Hematopoietic multipotent progenitor cell treated with erythropoietin and hydrocortisone succinate and interleukin-3 and kit ligand, for 17 days (in vitro differentiated cells): ENCODE results near the gene AIG1.
"Not testable (repeated sequence)": the region's sequence is repeated elsewhere in the genome, so short reads cannot be mapped to it uniquely, and the experiment has no call there.

Experiments used
- DNase-seq: peaks from one replicate; pipeline ENCODE4 v3.0.0-alpha.2; 2015; ENCODE audit warnings: low spot score

Gene AIG1

DNA sequence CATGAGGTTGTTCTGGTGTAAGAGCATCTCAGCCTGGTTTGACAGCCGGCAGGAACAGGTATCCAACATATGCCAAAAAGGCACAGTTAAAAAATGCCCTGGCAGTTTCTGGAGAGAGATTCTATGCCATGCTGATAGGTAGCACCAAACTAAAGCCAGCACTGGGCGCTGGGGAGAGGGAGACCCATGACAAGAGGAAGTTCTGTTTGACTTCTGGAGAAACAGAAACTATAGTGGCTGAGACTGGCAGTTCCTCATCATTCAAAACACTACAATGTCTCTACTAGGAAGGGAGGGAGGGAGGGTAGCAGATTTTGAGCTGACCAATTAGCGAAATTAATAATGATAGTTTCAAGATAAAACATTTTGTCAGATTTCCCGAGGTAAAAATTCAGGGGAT, 215.7 kb downstream of the AIG1 start:
- DNase-seq, result no peak

GRCh38 chr6:143279385-143279784, 218.7 kb downstream of the AIG1 start:
- DNase-seq, result no peak

GRCh38 chr6:143283887-143284645, 223.4 kb downstream of the AIG1 start:
- DNase-seq, result no peak

- no peak for DNase-seq
These were observed 225.6 kb downstream of the AIG1 start for GRCh38 chr6:143286251-143286795.

DNA sequence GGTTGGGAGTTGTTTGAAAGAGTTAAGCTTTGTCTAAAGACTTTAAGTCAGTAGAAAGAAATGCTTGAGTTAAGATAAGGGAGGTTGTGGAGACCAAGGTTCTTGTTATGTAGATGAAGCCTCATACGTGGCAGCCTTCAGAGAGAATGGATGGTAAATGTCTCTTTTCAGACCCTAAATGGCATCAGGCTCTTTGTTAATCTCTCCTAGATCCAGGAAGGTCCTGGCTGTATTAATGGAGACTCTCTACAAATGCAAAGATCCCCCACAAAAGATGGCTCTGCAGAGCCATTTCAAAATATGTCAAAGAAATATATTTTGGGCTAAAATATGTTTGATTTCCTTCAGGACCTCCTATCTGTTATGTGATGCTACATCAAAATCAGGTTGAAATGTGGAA, 228.2 kb downstream of the AIG1 start:
- DNase-seq, result no peak

DNA sequence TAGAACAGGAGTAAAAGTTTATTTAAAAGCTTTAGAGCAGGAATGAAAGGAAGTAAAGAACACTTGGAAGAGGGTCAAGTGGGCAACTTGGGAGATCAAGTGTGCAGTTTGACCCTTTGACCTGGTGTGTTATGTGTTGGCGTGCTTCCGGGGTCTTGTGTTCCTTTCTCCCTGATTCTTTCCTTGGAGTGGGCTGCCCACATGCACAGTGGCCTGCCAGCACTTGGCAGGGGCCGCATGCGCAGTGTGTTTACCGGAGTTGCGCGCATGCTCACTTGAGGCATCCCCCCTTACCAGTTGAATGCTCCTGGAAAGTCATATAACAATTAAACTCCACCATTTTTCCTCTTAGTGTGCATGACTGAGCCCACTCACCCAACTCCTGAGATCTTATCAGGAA, 229.5 kb downstream of the AIG1 start:
- no peak for DNase-seq

DNA sequence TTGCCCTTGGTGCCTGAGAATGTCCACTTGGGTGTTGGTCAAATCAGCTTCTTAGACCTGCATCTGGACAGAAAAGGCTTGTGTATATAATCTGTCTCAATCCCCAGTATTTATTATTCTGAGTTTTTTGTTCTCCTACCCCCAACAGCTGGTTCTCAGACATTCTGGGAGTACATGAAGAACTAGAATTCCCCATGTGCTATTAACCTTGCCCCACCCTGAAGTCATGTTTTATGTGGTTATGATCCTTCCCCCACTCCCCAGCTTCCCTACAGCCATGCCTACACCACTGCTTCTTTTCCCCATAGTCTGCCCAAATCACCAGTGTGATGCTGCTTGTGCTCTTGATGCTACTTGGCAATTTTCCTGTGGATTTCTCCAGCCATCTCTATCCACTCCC, 232.8 kb downstream of the AIG1 start:
- no peak for DNase-seq

DNA sequence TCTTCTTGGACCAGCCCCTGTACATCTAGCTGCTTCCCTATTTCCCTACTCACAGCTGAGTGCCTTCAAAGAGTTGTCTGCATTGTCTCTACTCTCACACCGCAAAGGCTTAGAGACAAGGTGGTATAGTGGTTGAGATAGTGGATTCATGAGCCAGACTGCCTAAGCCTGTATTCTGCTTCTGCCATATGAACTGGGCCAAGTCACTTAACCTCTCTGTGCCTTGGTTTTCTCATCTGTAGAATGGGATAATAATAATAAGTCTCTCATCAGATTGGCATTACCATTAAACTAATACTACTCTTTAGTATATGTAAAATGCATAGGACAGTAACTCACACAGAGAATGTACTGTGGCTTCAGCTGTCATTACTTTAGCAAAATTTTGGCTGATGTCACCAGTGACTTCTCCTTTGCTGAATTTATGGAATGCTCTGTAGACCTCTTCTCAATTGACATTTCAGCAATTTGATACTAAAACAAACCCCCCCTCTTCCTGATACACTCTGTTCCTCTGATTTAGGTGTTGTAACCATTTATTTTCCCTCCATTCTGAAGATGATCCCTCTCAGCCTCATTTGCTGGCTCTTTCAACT, 233.7 kb downstream of the AIG1 start:
- no peak for DNase-seq

DNA sequence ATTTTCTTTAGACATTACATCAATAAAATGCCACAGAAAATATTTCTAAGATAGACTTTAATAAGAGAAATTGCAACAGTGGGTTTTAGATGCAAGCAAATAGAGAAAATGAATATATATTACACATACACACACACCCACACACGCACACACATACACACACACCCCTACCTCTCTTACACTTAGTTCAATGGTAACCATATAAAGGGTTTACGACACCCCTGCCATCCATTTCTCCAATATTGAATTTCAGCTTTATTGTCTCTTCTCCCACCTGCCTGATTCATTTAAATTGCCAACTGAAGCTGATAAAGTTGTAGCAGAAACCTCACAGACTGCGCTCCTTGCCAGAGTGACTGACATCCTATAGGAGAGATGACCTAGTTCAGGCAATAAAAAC, 235.2 kb downstream of the AIG1 start:
- no peak for DNase-seq

GRCh38 chr6:143298071-143298470, 237.4 kb downstream of the AIG1 start:
- DNase-seq, result no peak

DNA sequence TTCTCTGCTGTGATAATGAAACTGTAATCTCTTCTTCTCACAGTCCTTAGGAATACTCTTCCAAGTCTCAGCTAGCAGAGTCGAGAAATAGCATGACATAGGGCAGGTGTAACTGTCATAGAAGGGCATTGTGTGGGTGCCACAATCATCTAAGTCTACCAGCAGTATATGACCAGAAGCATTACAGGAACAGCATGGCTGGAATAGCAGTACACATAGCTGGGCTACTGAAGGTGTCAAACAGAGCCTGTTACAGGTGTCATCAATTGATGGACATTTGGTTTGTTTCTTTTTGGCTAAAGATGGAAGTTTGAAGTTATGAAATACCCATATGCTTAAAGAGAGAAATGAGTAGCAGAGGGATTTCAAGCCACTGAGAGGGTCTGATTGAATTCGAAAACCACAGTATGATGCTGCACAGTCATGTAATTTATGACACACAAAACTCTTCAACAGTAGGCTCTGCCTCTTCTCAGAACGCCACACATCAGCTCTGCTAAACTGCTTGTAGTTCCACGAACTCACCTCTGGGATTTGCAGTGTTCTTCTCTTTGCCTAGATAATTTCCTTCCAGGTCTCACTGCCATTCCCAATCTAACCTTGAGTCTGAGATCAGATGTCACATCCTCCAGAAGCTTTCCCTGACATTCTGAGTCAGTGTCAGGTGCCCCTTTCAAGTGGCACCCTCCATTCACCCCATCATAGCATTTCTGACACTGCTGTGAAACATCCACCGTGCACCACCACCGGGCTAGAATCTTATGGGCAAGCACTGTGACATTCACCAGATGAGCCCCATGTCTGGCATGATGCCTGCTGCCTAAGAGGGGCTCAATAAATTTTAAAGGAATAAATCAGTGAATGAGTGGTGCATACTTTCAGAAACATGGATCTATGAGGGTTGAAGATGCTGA, 238.8 kb downstream of the AIG1 start:
- DNase-seq, result no peak

DNA sequence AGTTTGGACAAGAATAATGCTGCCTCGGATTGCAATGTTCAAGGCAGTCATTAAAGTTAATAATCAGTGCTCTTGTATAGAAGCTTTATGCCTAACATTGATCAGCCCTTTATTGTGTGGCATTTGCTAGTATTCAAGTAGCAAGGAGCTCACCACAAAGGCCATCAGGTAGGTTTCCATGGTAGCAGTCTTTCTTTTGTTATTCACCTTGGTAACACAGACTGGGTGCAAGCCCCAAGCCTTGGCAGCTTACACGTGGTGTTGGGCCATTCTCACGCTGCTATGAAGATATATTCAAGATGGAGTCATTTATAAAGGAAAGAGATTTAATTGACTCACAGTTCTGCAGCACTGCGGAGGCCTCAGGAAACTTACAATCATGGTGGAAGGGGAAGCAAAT, 240.5 kb downstream of the AIG1 start:
- DNase-seq, result no peak

GRCh38 chr6:143307760-143308159, 247.1 kb downstream of the AIG1 start:
- DNase-seq, result not testable (repeated sequence)

GRCh38 chr6:143313163-143313562, 252.5 kb downstream of the AIG1 start:
- DNase-seq, result no peak

DNA sequence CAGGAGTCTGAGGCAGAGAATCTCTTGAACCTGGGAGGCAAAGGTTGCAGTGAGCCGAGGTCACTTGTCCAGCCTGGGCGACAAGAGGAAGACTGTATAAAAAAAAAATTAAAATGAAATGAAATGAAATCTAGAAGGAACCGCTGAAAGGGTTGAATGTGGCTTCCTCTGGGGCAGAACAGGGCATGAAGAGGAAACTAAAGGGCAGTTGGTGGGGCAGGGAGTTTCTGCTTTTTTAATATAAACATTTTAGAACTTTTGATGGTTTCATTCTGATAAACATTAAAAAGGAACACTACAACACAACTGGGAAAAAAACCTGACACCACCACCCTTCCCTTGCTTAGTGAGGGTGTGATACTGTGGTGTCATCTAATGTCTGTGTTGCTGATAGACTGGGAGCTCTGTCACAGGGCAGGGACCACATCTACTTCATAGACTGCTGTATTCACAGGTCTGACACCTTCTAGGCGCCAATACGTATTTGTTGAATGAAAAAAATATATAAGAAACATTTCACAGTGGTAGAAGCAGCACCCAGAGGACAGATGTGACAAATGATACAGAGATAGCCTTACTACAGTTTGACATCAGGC, 260.9 kb downstream of the AIG1 start:
- DNase-seq, result no peak

GRCh38 chr6:143322386-143322785, 261.7 kb downstream of the AIG1 start:
- DNase-seq, result no peak

GRCh38 chr6:143323729-143324470, 263.2 kb downstream of the AIG1 start:
- DNase-seq, result no peak

DNA sequence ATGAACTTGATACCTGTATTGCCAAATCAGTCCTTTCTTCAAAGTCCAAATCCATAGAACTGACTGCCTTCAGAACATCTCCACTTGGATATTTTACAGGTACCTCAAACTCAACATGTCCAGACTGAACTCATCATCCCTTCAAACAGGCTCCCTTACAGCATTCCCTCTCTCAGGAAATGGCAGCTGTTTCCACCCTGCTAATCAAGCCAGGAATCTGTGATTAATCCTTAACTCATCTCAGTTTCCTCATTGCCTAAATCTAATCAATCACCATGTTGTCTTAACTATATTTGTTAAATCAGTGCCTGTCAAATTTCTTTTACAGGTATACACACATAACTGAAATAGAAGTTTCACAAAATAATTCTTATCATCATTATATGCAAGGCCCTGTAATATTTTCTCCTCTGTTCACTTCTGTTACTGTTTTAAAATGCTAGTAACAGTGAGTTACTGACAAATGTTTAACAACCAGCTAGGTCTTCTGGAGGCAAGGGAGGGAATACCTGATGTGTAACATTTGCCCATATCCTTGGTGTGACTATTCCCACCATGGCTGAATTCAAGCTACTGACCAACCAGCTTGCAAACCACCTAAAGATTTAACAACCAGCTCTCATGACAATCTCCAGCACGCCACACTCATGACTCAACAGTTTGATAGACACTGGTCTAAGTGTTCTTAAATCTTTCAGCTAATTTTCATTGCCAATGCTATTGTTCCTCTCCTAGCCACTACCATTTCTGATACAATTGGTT, 264.9 kb downstream of the AIG1 start:
- DNase-seq, result no peak

- no peak for DNase-seq
These were observed 268.2 kb downstream of the AIG1 start for GRCh38 chr6:143328876-143329275.

GRCh38 chr6:143329323-143329722, 268.6 kb downstream of the AIG1 start:
- DNase-seq, result no peak

DNA sequence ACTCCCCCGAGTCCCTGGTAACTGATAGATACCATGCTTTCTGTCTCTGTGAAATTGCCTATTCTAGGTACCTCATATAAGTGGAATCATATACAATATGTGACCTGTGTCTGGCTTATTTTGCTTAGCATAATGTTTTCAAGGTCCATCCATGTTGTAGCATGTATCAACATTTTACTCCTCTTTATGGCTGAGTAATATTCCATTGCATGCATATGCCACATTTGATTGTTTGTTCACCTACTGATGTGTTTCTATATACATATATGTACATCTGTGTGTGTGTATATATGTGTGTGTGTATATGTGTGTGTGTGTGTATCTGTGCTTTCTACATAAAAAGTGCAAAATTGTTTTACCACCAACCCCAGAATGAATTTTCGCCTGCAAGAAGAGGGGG, 270.7 kb downstream of the AIG1 start:
- no peak for DNase-seq
